Measurements from ENCODE around the gene SNX18. TPM values are rescaled to one million over a fixed set of nuclear protein-coding genes. Genes with fewer than 3 reads are reported as not detected.

SNX18 gene
- total RNA-seq, 5 donors from 2014 or later (not counting 1 experiment from before 2014, with no cell fraction given) = 13.7 to 35.7 (median 31.1) TPM

- H3K27me3 ChIP-seq (replicated peaks in 1 of 2; ENCODE audit: control insufficient read depth in 2 of 2, extremely low read depth in 1 of 2, insufficient read depth in 2 of 2, low read length in 1 of 2) = no peaks in the 10 kb centered on the region
- ATAC-seq (replicated peaks in 1 of 4) = no peak
- Mint-ChIP-seq H3K27ac (no peak overlapping the region), H3K36me3 (peaks cover 54% of the 10 kb centered on the region), H3K9me3 (no peaks in the 10 kb centered on the region), H3K27me3 (no peaks in the 10 kb centered on the region), H3K4me3 (no peak overlapping the region), H3K4me1 (peaks cover under 1 to 4% (median 2%) of the 10 kb centered on the region in 3 donors)
- WGBS (ENCODE audit: insufficient coverage) = 89% methylated on average over 1 of the region's 1 CpG
- POLR2A ChIA-PET = no interaction called here
- peaks cover 0 to 24% of the 10 kb centered on the region in 2 donors for H3K36me3 ChIP-seq (ENCODE audit: control insufficient read depth in 2 of 2, extremely low read depth in 1 of 2, insufficient read depth in 1 of 2, low read length in 1 of 2)
- CTCF ChIA-PET = no interaction called here
- DNase-seq = no peak
- no peak overlapping the region for H3K27ac ChIP-seq (ENCODE audit: low read length)
- H3K9me3 ChIP-seq = no peaks in the 10 kb centered on the region
- no peak overlapping the region for H3K4me3 ChIP-seq (ENCODE audit: control insufficient read depth in 1 of 2, extremely low read depth in 1 of 2, low read length in 1 of 2)
- no peaks in the 10 kb centered on the region for H3K4me1 ChIP-seq (ENCODE audit: control insufficient read depth in 1 of 2, extremely low read depth in 1 of 2, insufficient read depth in 2 of 2, low read length in 2 of 2)
Measured at GRCh38 chr5:54547711-54548250, 30.2 kb downstream of the SNX18 start.

GRCh38 chr5:54548565-54548964 is 31.0 kb downstream of the SNX18 start:
- CTCF ChIA-PET = no interaction called here
- no peak for DNase-seq

GRCh38 chr5:54551292-54551691 is 33.7 kb downstream of the SNX18 start:
- peaks cover 39% of the 10 kb centered on the region for H3K36me3 Mint-ChIP-seq
- H3K27ac Mint-ChIP-seq = no peak overlapping the region
- no peak overlapping the region for H3K27ac ChIP-seq (ENCODE audit: low read length)
- no peak overlapping the region for H3K4me3 Mint-ChIP-seq
- WGBS (ENCODE audit: insufficient coverage) = 97% methylated on average over 6 of the region's 8 CpGs
- no peaks in the 10 kb centered on the region for H3K4me1 Mint-ChIP-seq
- POLR2A ChIA-PET = no interaction called here
- no peaks in the 10 kb centered on the region for H3K27me3 ChIP-seq (replicated peaks in 1 of 2; ENCODE audit: control insufficient read depth in 2 of 2, extremely low read depth in 1 of 2, insufficient read depth in 2 of 2, low read length in 1 of 2)
- ATAC-seq (replicated peaks in 1 of 4) (no peak), DNase-seq (no peak)
- H3K9me3 Mint-ChIP-seq = no peaks in the 10 kb centered on the region
- CTCF ChIA-PET = interaction anchor here in 1 of 2 donors (0.6 kb wide), 1 partner anchor 215 kb away, joined by 4 read pairs; no protein-coding TSS in a partner anchor
- H3K4me1 ChIP-seq (ENCODE audit: control insufficient read depth in 1 of 2, extremely low read depth in 1 of 2, insufficient read depth in 2 of 2, low read length in 2 of 2) = no peaks in the 10 kb centered on the region
- no peaks in the 10 kb centered on the region for H3K27me3 Mint-ChIP-seq
- H3K4me3 ChIP-seq (ENCODE audit: control insufficient read depth in 1 of 2, extremely low read depth in 1 of 2, low read length in 1 of 2) = no peak overlapping the region
- peaks cover 0 to 14% of the 10 kb centered on the region in 2 donors for H3K36me3 ChIP-seq (ENCODE audit: control insufficient read depth in 2 of 2, extremely low read depth in 1 of 2, insufficient read depth in 1 of 2, low read length in 1 of 2)
- no peaks in the 10 kb centered on the region for H3K9me3 ChIP-seq

More at GRCh38 chr5:54548565-54548964, 31.0 kb downstream of the SNX18 start:
- Histone ChIP-seq H3K4me1 (ENCODE audit: control insufficient read depth in 1 of 2, extremely low read depth in 1 of 2, insufficient read depth in 2 of 2, low read length in 2 of 2) (no peaks in the 10 kb centered on the region), H3K4me3 (ENCODE audit: control insufficient read depth in 1 of 2, extremely low read depth in 1 of 2, low read length in 1 of 2) (no peak overlapping the region), H3K27ac (ENCODE audit: low read length) (no peak overlapping the region), H3K27me3 (replicated peaks in 1 of 2; ENCODE audit: control insufficient read depth in 2 of 2, extremely low read depth in 1 of 2, insufficient read depth in 2 of 2, low read length in 1 of 2) (no peaks in the 10 kb centered on the region), H3K36me3 (ENCODE audit: control insufficient read depth in 2 of 2, extremely low read depth in 1 of 2, insufficient read depth in 1 of 2, low read length in 1 of 2) (peaks cover 0 to 20% of the 10 kb centered on the region in 2 donors), H3K9me3 (no peaks in the 10 kb centered on the region)
- H3K9me3 Mint-ChIP-seq = no peaks in the 10 kb centered on the region
- no peak for ATAC-seq (replicated peaks in 1 of 4)
- no CpG with 5 or more reads among the region's 2 CpGs for WGBS (ENCODE audit: insufficient coverage)
- peaks cover 0 to 4% (median 2%) of the 10 kb centered on the region in 3 donors for H3K4me1 Mint-ChIP-seq
- H3K4me3 Mint-ChIP-seq = no peak overlapping the region
- H3K27me3 Mint-ChIP-seq = no peaks in the 10 kb centered on the region
- peaks cover 50% of the 10 kb centered on the region for H3K36me3 Mint-ChIP-seq
- POLR2A ChIA-PET = no interaction called here
- no peak overlapping the region for H3K27ac Mint-ChIP-seq

DNA sequence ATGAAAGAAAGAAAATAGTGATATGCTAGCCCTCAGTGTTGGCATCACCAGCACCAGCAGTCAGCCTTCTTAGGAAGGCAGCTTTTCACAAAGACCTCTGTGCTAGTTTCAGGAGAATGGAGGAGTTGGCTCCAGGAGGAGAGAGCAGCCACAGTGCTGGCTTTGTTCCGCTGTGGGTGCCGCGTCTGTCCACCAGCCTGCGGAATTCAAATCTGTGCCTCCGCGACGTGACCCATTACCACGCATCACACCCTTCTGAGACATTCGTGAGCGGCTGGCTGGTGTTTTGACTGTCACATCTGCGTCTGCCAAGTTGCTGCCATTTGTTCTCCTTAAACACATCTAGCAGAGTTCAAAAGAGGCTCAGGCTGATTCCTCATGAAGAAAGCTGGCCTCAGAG is 34.4 kb downstream of the SNX18 start:
- H3K36me3 Mint-ChIP-seq = peaks cover 36% of the 10 kb centered on the region
- Histone ChIP-seq H3K4me1 (ENCODE audit: control insufficient read depth in 1 of 2, extremely low read depth in 1 of 2, insufficient read depth in 2 of 2, low read length in 2 of 2) (no peaks in the 10 kb centered on the region), H3K36me3 (ENCODE audit: control insufficient read depth in 2 of 2, extremely low read depth in 1 of 2, insufficient read depth in 1 of 2, low read length in 1 of 2) (peaks cover 0 to 10% of the 10 kb centered on the region in 2 donors), H3K9me3 (no peaks in the 10 kb centered on the region), H3K27me3 (replicated peaks in 1 of 2; ENCODE audit: control insufficient read depth in 2 of 2, extremely low read depth in 1 of 2, insufficient read depth in 2 of 2, low read length in 1 of 2) (no peaks in the 10 kb centered on the region), H3K27ac (ENCODE audit: low read length) (no peak overlapping the region), H3K4me3 (ENCODE audit: control insufficient read depth in 1 of 2, extremely low read depth in 1 of 2, low read length in 1 of 2) (no peak overlapping the region)
- H3K27ac Mint-ChIP-seq = no peak overlapping the region
- H3K4me3 Mint-ChIP-seq = no peak overlapping the region
- DNase-seq (no peak), ATAC-seq (replicated peaks in 1 of 4) (no peak)
- WGBS (ENCODE audit: insufficient coverage) = 100% methylated on average over 4 of the region's 11 CpGs
- no peaks in the 10 kb centered on the region for H3K4me1 Mint-ChIP-seq
- no peaks in the 10 kb centered on the region for H3K27me3 Mint-ChIP-seq
- H3K9me3 Mint-ChIP-seq = no peaks in the 10 kb centered on the region
- POLR2A ChIA-PET = no interaction called here
- CTCF ChIA-PET = interaction anchor here in 1 of 2 donors (0.7 kb wide), 1 partner anchor 572 kb away, joined by 8 read pairs; no protein-coding TSS in a partner anchor

DNA sequence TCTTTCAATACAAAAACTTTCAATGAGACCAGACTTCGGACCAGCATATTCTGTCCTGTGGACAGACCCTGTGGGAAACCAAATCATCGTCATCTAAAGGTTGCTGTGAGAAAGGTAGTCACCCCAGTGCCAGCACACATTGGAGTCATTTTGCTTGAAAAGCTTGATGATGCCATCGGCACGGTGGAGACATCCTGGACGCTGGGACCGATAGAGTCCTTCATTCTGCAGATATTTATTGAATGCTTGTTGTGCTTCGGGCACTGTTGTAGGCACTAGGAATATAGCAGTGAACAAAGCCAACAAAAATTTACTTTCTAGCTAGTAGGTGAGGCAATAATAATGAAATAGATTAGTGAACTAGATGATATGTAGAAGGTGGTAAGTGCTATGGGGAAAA is 34.9 kb downstream of the SNX18 start:
- Histone ChIP-seq H3K27ac (ENCODE audit: low read length) (no peak overlapping the region), H3K4me1 (ENCODE audit: control insufficient read depth in 1 of 2, extremely low read depth in 1 of 2, insufficient read depth in 2 of 2, low read length in 2 of 2) (no peaks in the 10 kb centered on the region), H3K4me3 (ENCODE audit: control insufficient read depth in 1 of 2, extremely low read depth in 1 of 2, low read length in 1 of 2) (no peak overlapping the region), H3K36me3 (ENCODE audit: control insufficient read depth in 2 of 2, extremely low read depth in 1 of 2, insufficient read depth in 1 of 2, low read length in 1 of 2) (peaks cover 0 to 5% of the 10 kb centered on the region in 2 donors), H3K27me3 (replicated peaks in 1 of 2; ENCODE audit: control insufficient read depth in 2 of 2, extremely low read depth in 1 of 2, insufficient read depth in 2 of 2, low read length in 1 of 2) (no peaks in the 10 kb centered on the region), H3K9me3 (no peaks in the 10 kb centered on the region)
- H3K4me3 Mint-ChIP-seq = no peak overlapping the region
- H3K27me3 Mint-ChIP-seq = no peaks in the 10 kb centered on the region
- ATAC-seq (replicated peaks in 1 of 4) (no peak), DNase-seq (no peak)
- H3K9me3 Mint-ChIP-seq = no peaks in the 10 kb centered on the region
- no peaks in the 10 kb centered on the region for H3K4me1 Mint-ChIP-seq
- WGBS (ENCODE audit: insufficient coverage) = 98% methylated on average over 5 of the region's 7 CpGs
- H3K36me3 Mint-ChIP-seq = peaks cover 33% of the 10 kb centered on the region
- CTCF ChIA-PET = interaction anchor here in 1 of 2 donors (0.7 kb wide), 1 partner anchor 572 kb away, joined by 8 read pairs; no protein-coding TSS in a partner anchor
- POLR2A ChIA-PET = no interaction called here
- H3K27ac Mint-ChIP-seq = no peak overlapping the region

DNA sequence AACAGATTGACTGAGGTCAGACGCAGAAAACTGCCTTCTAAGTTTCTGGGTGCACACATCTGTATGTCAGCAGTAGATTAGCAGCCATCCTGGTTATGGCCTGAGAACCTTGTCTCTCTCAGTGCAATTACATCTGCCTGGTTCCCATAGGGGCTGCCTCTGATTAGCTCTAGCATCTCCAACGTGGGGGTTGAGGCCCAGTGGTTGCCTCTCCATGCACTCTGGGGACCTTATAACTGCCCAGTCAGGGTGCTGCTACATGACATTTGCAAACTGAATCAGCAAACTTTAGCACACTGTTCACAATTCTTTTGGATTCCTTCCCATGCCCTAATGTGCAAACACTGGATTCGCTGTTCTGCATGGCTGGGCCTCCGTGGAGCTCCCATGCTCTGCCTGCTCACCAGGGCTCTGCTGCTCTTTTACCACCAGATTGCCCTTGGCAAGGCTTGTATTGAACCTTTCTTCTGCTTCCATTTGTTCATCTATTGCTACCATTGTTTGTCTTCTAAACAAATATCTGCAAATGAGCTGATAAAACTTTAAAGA is 36.2 kb downstream of the SNX18 start:
- Histone ChIP-seq H3K4me1 (ENCODE audit: control insufficient read depth in 1 of 2, extremely low read depth in 1 of 2, insufficient read depth in 2 of 2, low read length in 2 of 2) (no peaks in the 10 kb centered on the region), H3K36me3 (ENCODE audit: control insufficient read depth in 2 of 2, extremely low read depth in 1 of 2, insufficient read depth in 1 of 2, low read length in 1 of 2) (peaks cover 0 to 1% of the 10 kb centered on the region in 2 donors), H3K27ac (ENCODE audit: low read length) (no peak overlapping the region), H3K4me3 (ENCODE audit: control insufficient read depth in 1 of 2, extremely low read depth in 1 of 2, low read length in 1 of 2) (no peak overlapping the region), H3K9me3 (no peaks in the 10 kb centered on the region), H3K27me3 (replicated peaks in 1 of 2; ENCODE audit: control insufficient read depth in 2 of 2, extremely low read depth in 1 of 2, insufficient read depth in 2 of 2, low read length in 1 of 2) (no peaks in the 10 kb centered on the region)
- Mint-ChIP-seq H3K4me3 (no peak overlapping the region), H3K27ac (no peak overlapping the region), H3K36me3 (peaks cover 24% of the 10 kb centered on the region), H3K9me3 (no peaks in the 10 kb centered on the region), H3K27me3 (no peaks in the 10 kb centered on the region), H3K4me1 (no peaks in the 10 kb centered on the region)
- POLR2A ChIA-PET = no interaction called here
- CTCF ChIA-PET = no interaction called here
- ATAC-seq (replicated peaks in 1 of 4) (no peak), DNase-seq (no peak)
- WGBS (ENCODE audit: insufficient coverage) = 98% methylated on average over 4 of the region's 4 CpGs

Data from T-cell (primary cell).